ENCODE measurements around the gene YIF1B.

GRCh38 chr19:38285567-38285966, 30.2 kb downstream of the YIF1B start:
- TF ChIP-seq CTCF (IDR thresholded peaks at IDR 0.05; ENCODE audit: low read depth, low read length) = no peak
- no peak for TF ChIP-seq MYC (IDR thresholded peaks at IDR 0.05; ENCODE audit: low read depth, low read length)
- no peak for TF ChIP-seq POLR2A (IDR thresholded peaks at IDR 0.05; ENCODE audit: extremely low read depth, insufficient read length)
